ENCODE results near the gene CELSR1.

DNA sequence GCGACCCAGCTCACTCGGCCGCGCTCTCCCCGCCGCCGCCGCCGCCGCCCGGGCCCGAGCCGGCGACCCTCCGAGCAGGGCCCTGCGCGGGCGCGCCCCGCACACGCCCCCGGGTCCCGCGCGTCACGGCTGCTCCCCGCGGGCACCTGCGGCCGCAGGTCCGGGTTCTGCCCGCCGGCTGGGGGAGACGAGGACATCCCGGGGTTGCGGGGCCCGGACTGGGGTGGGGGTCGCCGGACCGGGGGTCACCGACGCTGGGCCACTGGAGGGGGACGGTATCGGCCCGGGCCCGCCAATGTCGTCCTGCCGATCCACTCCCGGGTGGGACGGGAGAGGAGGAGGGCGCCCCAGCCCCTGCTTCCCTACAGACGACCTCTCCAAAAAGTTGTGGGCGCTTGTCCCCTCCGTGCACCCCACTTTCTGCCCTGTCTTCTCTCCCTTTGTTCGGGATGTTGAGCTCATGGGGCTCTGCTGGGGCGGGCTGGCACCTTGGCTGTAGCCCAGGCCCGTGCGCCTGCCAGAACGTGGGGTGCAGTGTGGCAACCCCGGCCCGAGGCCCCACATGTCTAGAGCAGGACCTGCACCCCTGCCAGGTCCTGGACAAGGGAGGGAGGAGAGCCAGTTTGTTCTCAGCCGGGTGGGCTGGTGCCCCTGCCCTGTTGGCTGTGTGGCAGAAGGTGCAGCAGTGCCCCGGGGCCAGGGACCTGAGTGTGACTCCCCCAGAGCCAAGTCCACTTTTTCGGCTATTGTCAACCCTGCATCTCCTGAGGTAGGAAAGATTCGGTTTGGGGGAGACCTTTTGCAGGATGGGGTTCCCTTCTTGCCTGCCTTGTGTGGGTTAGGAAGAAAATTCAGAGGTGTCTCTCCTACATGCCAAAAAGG lies 40.2 kb upstream of the CELSR1 start:
- TF ChIP-seq, protein P1, sequence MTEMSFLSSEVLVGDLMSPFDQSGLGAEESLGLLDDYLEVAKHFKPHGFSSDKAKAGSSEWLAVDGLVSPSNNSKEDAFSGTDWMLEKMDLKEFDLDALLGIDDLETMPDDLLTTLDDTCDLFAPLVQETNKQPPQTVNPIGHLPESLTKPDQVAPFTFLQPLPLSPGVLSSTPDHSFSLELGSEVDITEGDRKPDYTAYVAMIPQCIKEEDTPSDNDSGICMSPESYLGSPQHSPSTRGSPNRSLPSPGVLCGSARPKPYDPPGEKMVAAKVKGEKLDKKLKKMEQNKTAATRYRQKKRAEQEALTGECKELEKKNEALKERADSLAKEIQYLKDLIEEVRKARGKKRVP (CRISPR knock-in tag; IDR thresholded peaks at IDR 0.05): no peak
- no peak for TF ChIP-seq SP1 (IDR thresholded peaks at IDR 0.05)
- no peak for TF ChIP-seq SP1 (CRISPR knock-in tag; IDR thresholded peaks at IDR 0.05)
- TF ChIP-seq, protein P2, sequence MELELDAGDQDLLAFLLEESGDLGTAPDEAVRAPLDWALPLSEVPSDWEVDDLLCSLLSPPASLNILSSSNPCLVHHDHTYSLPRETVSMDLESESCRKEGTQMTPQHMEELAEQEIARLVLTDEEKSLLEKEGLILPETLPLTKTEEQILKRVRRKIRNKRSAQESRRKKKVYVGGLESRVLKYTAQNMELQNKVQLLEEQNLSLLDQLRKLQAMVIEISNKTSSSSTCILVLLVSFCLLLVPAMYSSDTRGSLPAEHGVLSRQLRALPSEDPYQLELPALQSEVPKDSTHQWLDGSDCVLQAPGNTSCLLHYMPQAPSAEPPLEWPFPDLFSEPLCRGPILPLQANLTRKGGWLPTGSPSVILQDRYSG (CRISPR knock-in tag; IDR thresholded peaks at IDR 0.05): no peak
- no peak for TF ChIP-seq RAD21 (CRISPR knock-in tag; IDR thresholded peaks at IDR 0.05)
- no peak for TF ChIP-seq EZH2 (conservative IDR thresholded peaks at IDR 0.05; ENCODE audit: low read depth, low read length)
- TF ChIP-seq ZNF670 (CRISPR knock-in tag; IDR thresholded peaks at IDR 0.05; ENCODE audit: borderline replicate concordance): no peak
- TF ChIP-seq YY1 (IDR thresholded peaks at IDR 0.05; ENCODE audit: insufficient read depth, insufficient replicate concordance, low read depth, low read length): no peak
- no peak for TF ChIP-seq ELF3 (CRISPR knock-in tag; IDR thresholded peaks at IDR 0.05)
- TF ChIP-seq NFE2L2 (IDR thresholded peaks at IDR 0.05; ENCODE audit: low read length): no peak
- no peak for TF ChIP-seq ZNF253 (CRISPR knock-in tag; IDR thresholded peaks at IDR 0.05; ENCODE audit: borderline replicate concordance)
- TF ChIP-seq ZNF780A (CRISPR knock-in tag; IDR thresholded peaks at IDR 0.05): no peak
